HEK293 (cell line): Measurements from ENCODE around the gene GYPC.

Source experiments
- CTCF ChIA-PET: fragments of 350-600 bp; formaldehyde crosslinking; extraction: SDS; loops from one replicate; lab custom pipeline; 2021; ENCODE audit warnings: antibody characterized with exemption; lab: Yijun Ruan, JAX
- POLR2A ChIA-PET: fragments of 300-600 bp; formaldehyde crosslinking; extraction: SDS; loops from one replicate; lab custom pipeline; 2020; ENCODE audit warnings: antibody characterized with exemption, inconsistent platforms; lab: Yijun Ruan, JAX
- H3K27ac ChIP-seq: fragments of 200-500 bp; sonication (Bioruptor generic); 2 replicates; pipeline ENCODE4 v1.5.1; 2014; ENCODE audit warnings: low read depth, low read length, control low read depth, inconsistent platforms; ENCODE audit errors: extremely low read depth
- H3K36me3 ChIP-seq, 2 experiments: fragments of 200-500 bp in 1 of 2; sonication (Bioruptor generic) in 1 of 2; 1 replicate in 1 of 2; 2 replicates in 1 of 2; pipeline ENCODE4 v1.5.1; 2014 to 2017; ENCODE audit warnings: inconsistent platforms in 2 of 2, low read length in 2 of 2; ENCODE audit not compliant: control insufficient read depth in 2 of 2, insufficient read depth in 1 of 2
- H3K4me1 ChIP-seq: fragments of 200-500 bp; sonication (Bioruptor generic); 2 replicates; pipeline ENCODE4 v1.5.1; 2014; ENCODE audit warnings: mild to moderate bottlenecking, low read length, inconsistent platforms; ENCODE audit not compliant: control insufficient read depth, insufficient read depth
- H3K4me3 ChIP-seq: 2 replicates; pipeline ENCODE4 v1.5.1; 2011; ENCODE audit warnings: low read depth, mild to moderate bottlenecking, control low read depth, low read length, moderate library complexity
- H3K9me3 ChIP-seq: fragments of 200-500 bp; sonication (Bioruptor generic); 2 replicates; pipeline ENCODE4 v1.5.1; 2014; ENCODE audit warnings: low read depth, low read length, inconsistent platforms; ENCODE audit not compliant: control insufficient read depth, insufficient read depth
- PRDM10 ChIP-seq: fragments of 450-650 bp; formaldehyde crosslinking; IDR thresholded peaks from 2 replicates; pipeline ENCODE4 v1.5.1; 2016; ENCODE audit warnings: missing biosample characterization, missing genetic modification characterization
- SETDB1 ChIP-seq: IDR thresholded peaks from one replicate; pipeline ENCODE4 v1.6.1; 2017; ENCODE audit warnings: mild to moderate bottlenecking, low read length, moderate library complexity, mixed read lengths; ENCODE audit not compliant: insufficient read length
- ZNF10 ChIP-seq: fragments of 450-650 bp; formaldehyde crosslinking; IDR thresholded peaks from 2 replicates; pipeline ENCODE4 v1.5.1; 2017; ENCODE audit warnings: missing biosample characterization, missing genetic modification characterization
- ZNF114 ChIP-seq: fragments of 450-650 bp; formaldehyde crosslinking; IDR thresholded peaks from 2 replicates; pipeline ENCODE4 v1.5.0; 2017; ENCODE audit warnings: missing biosample characterization, missing genetic modification characterization
- ZNF133 ChIP-seq: fragments of 450-650 bp; formaldehyde crosslinking; IDR thresholded peaks from 2 replicates; pipeline ENCODE4 v1.5.1; 2016; ENCODE audit warnings: missing biosample characterization, missing genetic modification characterization
- ZNF221 ChIP-seq: fragments of 450-650 bp; formaldehyde crosslinking; IDR thresholded peaks from 2 replicates; pipeline ENCODE4 v1.5.1; 2017; ENCODE audit warnings: missing biosample characterization, missing genetic modification characterization, borderline replicate concordance
- ZNF280D ChIP-seq: fragments of 450-650 bp; formaldehyde crosslinking; IDR thresholded peaks from 2 replicates; pipeline ENCODE4 v1.5.1; 2016; ENCODE audit warnings: missing biosample characterization, missing genetic modification characterization
- ZNF341 ChIP-seq: fragments of 450-650 bp; formaldehyde crosslinking; IDR thresholded peaks from 2 replicates; pipeline ENCODE4; 2016; ENCODE audit warnings: low read depth, missing biosample characterization, missing genetic modification characterization
- ZNF426 ChIP-seq: fragments of 450-650 bp; formaldehyde crosslinking; IDR thresholded peaks from 2 replicates; pipeline ENCODE4 v1.5.1; 2017; ENCODE audit warnings: missing biosample characterization, missing genetic modification characterization, mild to moderate bottlenecking, inconsistent platforms, moderate library complexity
- ZNF473 ChIP-seq: fragments of 450-650 bp; formaldehyde crosslinking; IDR thresholded peaks from 2 replicates; pipeline ENCODE4 v1.5.1; 2017; ENCODE audit warnings: missing biosample characterization, missing genetic modification characterization
- ZNF518A ChIP-seq: fragments of 450-650 bp; formaldehyde crosslinking; conservative IDR thresholded peaks from 2 replicates; pipeline ENCODE4 v1.5.1; 2016; ENCODE audit warnings: low read depth, missing biosample characterization, missing genetic modification characterization
- ZNF558 ChIP-seq: fragments of 450-650 bp; formaldehyde crosslinking; IDR thresholded peaks from 2 replicates; pipeline ENCODE4 v1.5.1; 2016; ENCODE audit warnings: missing biosample characterization, missing genetic modification characterization
- ZNF561 ChIP-seq: fragments of 450-650 bp; IDR thresholded peaks from 2 replicates; pipeline ENCODE4 v1.5.1; 2018; ENCODE audit warnings: missing biosample characterization, missing genetic modification characterization, borderline replicate concordance

The GYPC gene

GRCh38 chr2:126699018-126699417 is 43.1 kb downstream of the GYPC start (continued):
- no peak for TF ChIP-seq ZNF518A (tag by site-specific recombination)
- TF ChIP-seq ZNF114 (tag by site-specific recombination) = no peak
- TF ChIP-seq ZNF426 = no peak
- TF ChIP-seq ZNF561 = no peak
- TF ChIP-seq ZNF133 = no peak
- TF ChIP-seq ZNF221 (tag by site-specific recombination) = no peak
- no peak for TF ChIP-seq SETDB1

GRCh38 chr2:126699716-126700581 is 44.0 kb downstream of the GYPC start:
- H3K9me3 ChIP-seq = no peaks in the 10 kb centered on the region
- H3K36me3 ChIP-seq = peaks cover 0 to 13% of the 10 kb centered on the region in 2 experiments; a peak in 1 of 3 replicates
- POLR2A ChIA-PET = no interaction called here
- H3K27ac ChIP-seq = no peak overlapping the region
- no peaks in the 10 kb centered on the region for H3K4me1 ChIP-seq
- TF ChIP-seq ZNF280D (tag by site-specific recombination) (no peak), ZNF341 (no peak), PRDM10 (tag by site-specific recombination) (no peak), ZNF473 (tag by site-specific recombination) (no peak), ZNF10 (no peak), ZNF558 (tag by site-specific recombination) (no peak)
- no peak overlapping the region for H3K4me3 ChIP-seq
- CTCF ChIA-PET = no interaction called here
